WTC11 (cell line): ENCODE results near the gene CACNA2D1.

ENCODE experiments used
- CREB1 ChIP-seq: sonication (generic); formaldehyde crosslinking; IDR thresholded peaks from 2 replicates; pipeline ENCODE4 v1.8.0; 2023; ENCODE audit warnings: mild to moderate bottlenecking, missing genetic modification reagents
- FOXP1 ChIP-seq: sonication (generic); formaldehyde crosslinking; IDR thresholded peaks from 2 replicates; pipeline ENCODE4 v1.8.0; 2022; ENCODE audit warnings: missing genetic modification reagents, mild to moderate bottlenecking, moderate library complexity, borderline replicate concordance
- GTF2I ChIP-seq: fragments of 250-450 bp; sonication (Bioruptor Pico); conservative IDR thresholded peaks from 2 replicates; pipeline ENCODE4 v1.4.0; 2021; ENCODE audit warnings: mild to moderate bottlenecking
- JAZF1 ChIP-seq: fragments of 250-450 bp; sonication (Bioruptor Pico); IDR thresholded peaks from 2 replicates; pipeline ENCODE4 v1.9.0; 2021; ENCODE audit warnings: moderate library complexity, mild to moderate bottlenecking, inconsistent platforms
- KAT7 ChIP-seq: sonication (generic); formaldehyde crosslinking; IDR thresholded peaks from 2 replicates; pipeline ENCODE4 v1.8.1; 2023; ENCODE audit warnings: missing genetic modification reagents, mild to moderate bottlenecking, borderline replicate concordance
- NFYB ChIP-seq: sonication (generic); formaldehyde crosslinking; conservative IDR thresholded peaks from 2 replicates; pipeline ENCODE4 v1.8.0; 2022; ENCODE audit warnings: low read depth, missing genetic modification reagents
- TF ChIP-seq, protein P1 (sequence below): fragments of 200-600 bp; IDR thresholded peaks from 2 replicates; pipeline ENCODE4 v1.8.0; 2022; ENCODE audit warnings: antibody characterized with exemption

- TF ChIP-seq, protein P1, sequence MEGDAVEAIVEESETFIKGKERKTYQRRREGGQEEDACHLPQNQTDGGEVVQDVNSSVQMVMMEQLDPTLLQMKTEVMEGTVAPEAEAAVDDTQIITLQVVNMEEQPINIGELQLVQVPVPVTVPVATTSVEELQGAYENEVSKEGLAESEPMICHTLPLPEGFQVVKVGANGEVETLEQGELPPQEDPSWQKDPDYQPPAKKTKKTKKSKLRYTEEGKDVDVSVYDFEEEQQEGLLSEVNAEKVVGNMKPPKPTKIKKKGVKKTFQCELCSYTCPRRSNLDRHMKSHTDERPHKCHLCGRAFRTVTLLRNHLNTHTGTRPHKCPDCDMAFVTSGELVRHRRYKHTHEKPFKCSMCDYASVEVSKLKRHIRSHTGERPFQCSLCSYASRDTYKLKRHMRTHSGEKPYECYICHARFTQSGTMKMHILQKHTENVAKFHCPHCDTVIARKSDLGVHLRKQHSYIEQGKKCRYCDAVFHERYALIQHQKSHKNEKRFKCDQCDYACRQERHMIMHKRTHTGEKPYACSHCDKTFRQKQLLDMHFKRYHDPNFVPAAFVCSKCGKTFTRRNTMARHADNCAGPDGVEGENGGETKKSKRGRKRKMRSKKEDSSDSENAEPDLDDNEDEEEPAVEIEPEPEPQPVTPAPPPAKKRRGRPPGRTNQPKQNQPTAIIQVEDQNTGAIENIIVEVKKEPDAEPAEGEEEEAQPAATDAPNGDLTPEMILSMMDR = no peak
- TF ChIP-seq KAT7 (CRISPR knock-in tag) = no peak
- no peak for TF ChIP-seq GTF2I
- TF ChIP-seq JAZF1 (CRISPR knock-in tag) = no peak
- TF ChIP-seq CREB1 = no peak
- TF ChIP-seq FOXP1 (CRISPR knock-in tag) = no peak
- no peak for TF ChIP-seq NFYB (CRISPR knock-in tag)
These were observed 185.4 kb downstream of the CACNA2D1 start for GRCh38 chr7:82258181-82258580.
